HG03196 (cell line): Measurements from ENCODE around the gene ACP3.
A peak's percentile ranks its signal among the peaks of the same experiment; 100 is the strongest.

Experiments
- ATAC-seq: cut with Tn5 transposase; IDR thresholded peaks from one replicate; pipeline ENCODE4 v1.9.1; 2021; ENCODE audit not compliant: unreplicated experiment

ACP3 gene

GRCh38 chr3:132311841-132312240 is 5.4 kb upstream of the ACP3 start:
- ATAC-seq = no peak

- no peak for ATAC-seq
These were observed 1.4 kb upstream of the ACP3 start for GRCh38 chr3:132315851-132316250.

- no peak for ATAC-seq
These were observed 1.2 kb downstream of the ACP3 start for GRCh38 chr3:132318451-132318850.

- ATAC-seq = no peak
These were observed 4.1 kb downstream of the ACP3 start for GRCh38 chr3:132321304-132321703.

GRCh38 chr3:132325103-132325606 is 7.9 kb downstream of the ACP3 start:
- no peak for ATAC-seq

GRCh38 chr3:132325634-132326033 is 8.4 kb downstream of the ACP3 start:
- ATAC-seq = no peak

GRCh38 chr3:132326251-132326650 is 9.0 kb downstream of the ACP3 start:
- ATAC-seq = no peak

GRCh38 chr3:132332082-132332481 is 14.9 kb downstream of the ACP3 start:
- ATAC-seq = no peak

- ATAC-seq = no peak
These were observed 15.3 kb downstream of the ACP3 start for GRCh38 chr3:132332508-132332907.

- ATAC-seq = no peak
These were observed 24.5 kb downstream of the ACP3 start for GRCh38 chr3:132341746-132342145.

- no peak for ATAC-seq
These were observed 25.0 kb downstream of the ACP3 start for GRCh38 chr3:132342183-132342582.

GRCh38 chr3:132342610-132343009 is 25.4 kb downstream of the ACP3 start:
- ATAC-seq = no peak

GRCh38 chr3:132343018-132343612 is 25.9 kb downstream of the ACP3 start:
- ATAC-seq = no peak

GRCh38 chr3:132344666-132345280 is 27.6 kb downstream of the ACP3 start:
- ATAC-seq = no peak

- ATAC-seq = no peak
These were observed 29.9 kb downstream of the ACP3 start for GRCh38 chr3:132346841-132347736.

GRCh38 chr3:132347811-132348210 is 30.6 kb downstream of the ACP3 start:
- no peak for ATAC-seq

- no peak for ATAC-seq
These were observed 31.3 kb downstream of the ACP3 start for GRCh38 chr3:132348531-132348930.

- no peak for ATAC-seq
These were observed 33.6 kb downstream of the ACP3 start for GRCh38 chr3:132350814-132351213.

- no peak for ATAC-seq
These were observed 34.1 kb downstream of the ACP3 start for GRCh38 chr3:132351222-132351806.

GRCh38 chr3:132352556-132353143 is 35.4 kb downstream of the ACP3 start:
- peak; percentile 51 for ATAC-seq
